ENCODE results near the gene AGBL4.
"Not testable (repeated sequence)": the region's sequence is repeated elsewhere in the genome, so short reads cannot be mapped to it uniquely, and the experiment has no call there.

AGBL4 gene

GRCh38 chr1:48560577-48560976 is 1463.2 kb downstream of the AGBL4 start:
- DNase-seq (ENCODE audit: low spot score): no peak
- no peak for FAIRE-seq

GRCh38 chr1:48560116-48560515 is 1463.6 kb downstream of the AGBL4 start:
- FAIRE-seq (no peak), DNase-seq (ENCODE audit: low spot score) (no peak)

GRCh38 chr1:48558366-48558765 is 1465.4 kb downstream of the AGBL4 start:
- no peak for DNase-seq (ENCODE audit: low spot score)
- FAIRE-seq: no peak

GRCh38 chr1:48556186-48556850 is 1467.4 kb downstream of the AGBL4 start:
- FAIRE-seq: no peak
- DNase-seq (ENCODE audit: low spot score): no peak

- FAIRE-seq (no peak), DNase-seq (ENCODE audit: low spot score) (no peak)
These were observed 1468.5 kb downstream of the AGBL4 start for GRCh38 chr1:48555271-48555670.

GRCh38 chr1:48552903-48553606 is 1470.7 kb downstream of the AGBL4 start:
- DNase-seq (ENCODE audit: low spot score) (no peak), FAIRE-seq (no peak)

- DNase-seq (ENCODE audit: low spot score) (peak; percentile 40), FAIRE-seq (peak; percentile 88)
These were observed 1471.3 kb downstream of the AGBL4 start for GRCh38 chr1:48552420-48552819.

- DNase-seq (ENCODE audit: low spot score) (no peak), FAIRE-seq (no peak)
These were observed 1474.8 kb downstream of the AGBL4 start for GRCh38 chr1:48548985-48549384.

- DNase-seq (ENCODE audit: low spot score): no peak
- no peak for FAIRE-seq
These were observed 1476.1 kb downstream of the AGBL4 start for GRCh38 chr1:48547561-48548220.

- FAIRE-seq: no peak
These were observed 1479.9 kb downstream of the AGBL4 start for GRCh38 chr1:48543854-48544253.

GRCh38 chr1:48540587-48540986 is 1483.2 kb downstream of the AGBL4 start:
- no peak for DNase-seq (ENCODE audit: low spot score)
- no peak for FAIRE-seq

More at GRCh38 chr1:48543854-48544253, 1479.9 kb downstream of the AGBL4 start:
- DNase-seq (ENCODE audit: low spot score): no peak

GRCh38 chr1:48536477-48536876 is 1487.3 kb downstream of the AGBL4 start:
- DNase-seq (ENCODE audit: low spot score) (no peak), FAIRE-seq (no peak)

- no peak for DNase-seq (ENCODE audit: low spot score)
- no peak for FAIRE-seq
These were observed 1490.8 kb downstream of the AGBL4 start for GRCh38 chr1:48532976-48533375.

- peak; percentile 84 for DNase-seq (ENCODE audit: low spot score)
- FAIRE-seq: peak; percentile 55
These were observed 1492.9 kb downstream of the AGBL4 start for GRCh38 chr1:48530727-48531351.

GRCh38 chr1:48527051-48527450 is 1496.7 kb downstream of the AGBL4 start:
- FAIRE-seq (no peak), DNase-seq (ENCODE audit: low spot score) (no peak)

- FAIRE-seq (peak; percentile 87), DNase-seq (ENCODE audit: low spot score) (peak; percentile 30)
These were observed 1497.6 kb downstream of the AGBL4 start for GRCh38 chr1:48526008-48526710.

- FAIRE-seq: no peak
- DNase-seq (ENCODE audit: low spot score): no peak
These were observed 1498.8 kb downstream of the AGBL4 start for GRCh38 chr1:48524892-48525467.

GRCh38 chr1:48523558-48523957 is 1500.2 kb downstream of the AGBL4 start:
- DNase-seq (ENCODE audit: low spot score) (no peak), FAIRE-seq (peak; percentile 40)

GRCh38 chr1:48519896-48520295 is 1503.9 kb downstream of the AGBL4 start:
- not testable (repeated sequence) for FAIRE-seq; DNase-seq (ENCODE audit: low spot score)

GRCh38 chr1:48506870-48507269 is 1516.9 kb downstream of the AGBL4 start:
- FAIRE-seq: no peak
- DNase-seq (ENCODE audit: low spot score): no peak

All from urothelium cell line (cell line).